HepG2 (cell line): ENCODE data around the gene FBXW8. TPM values are rescaled to one million over a fixed set of nuclear protein-coding genes. Genes with fewer than 3 reads are reported as not detected.

Experiments
- ATAC-seq: fragments of 200-7000 bp; cut with Tn5 transposase; 3 replicates; pipeline ENCODE4 v1.9.1; 2020; ENCODE audit warnings: mild to moderate bottlenecking, moderate library complexity
- BruUV-seq: library from RNA; stranded (reverse); fragments of 400-500 nt; replicated peaks from 2 replicates; lab custom pipeline; 2021; lab: Mats Ljungman, UMichigan
- CTCF ChIA-PET: fragments of 300-600 bp; formaldehyde crosslinking; extraction: SDS; loops from one replicate; lab custom pipeline; 2021; ENCODE audit warnings: low total read pairs, inconsistent platforms, low intra/inter-chr PET ratio; lab: Yijun Ruan, JAX
- POLR2A ChIA-PET: fragments of 350-600 bp; sonication (Branson Sonifier 250); formaldehyde crosslinking; loops from one replicate; lab custom pipeline; 2020; ENCODE audit warnings: antibody characterized with exemption, inconsistent platforms; lab: Yijun Ruan, JAX
- DNase-seq: peaks from one replicate; pipeline ENCODE4 v3.0.0-alpha.2; 2015; ENCODE audit warnings: low spot score
- FAIRE-seq: peaks from 3 replicates; lab custom pipeline; 2011; peaks lifted over from hg19 to GRCh38; lab: Jason Lieb, UNC
- H2AFZ ChIP-seq: one replicate; pipeline ENCODE4 v1.6.1; 2011; ENCODE audit warnings: low read length, inconsistent platforms
- H3K27ac ChIP-seq: fragments of 300-600 bp; 3 replicates; pipeline ENCODE4 v1.8.0; 2011; ENCODE audit warnings: mixed run types, mild to moderate bottlenecking, mixed read lengths, low read length, inconsistent platforms; ENCODE audit not compliant: insufficient read depth; ENCODE audit errors: extremely low read length
- H3K27me3 ChIP-seq, 2 experiments: fragments of 200-600 bp in 1 of 2; 2 replicates in 1 of 2; 3 replicates in 1 of 2; pipeline versions ENCODE4 v1.6.0 to v1.8.0; 2011; ENCODE audit warnings: low read length in 2 of 2, mild to moderate bottlenecking in 2 of 2, moderate library complexity in 2 of 2, inconsistent platforms in 1 of 2; ENCODE audit not compliant: insufficient read depth in 2 of 2, control insufficient read depth in 1 of 2
- H3K36me3 ChIP-seq, 2 experiments: fragments of 200-600 bp in 1 of 2; replicated peaks in 1 of 2; 2 replicates in 1 of 2; 3 replicates in 1 of 2; pipeline versions ENCODE4 v1.5.1 to v1.8.0; 2011; ENCODE audit warnings: low read length in 2 of 2, inconsistent platforms in 1 of 2; ENCODE audit not compliant: insufficient read depth in 2 of 2, control insufficient read depth in 1 of 2
- H3K4me1 ChIP-seq: 2 replicates; pipeline ENCODE4 v1.5.1; 2012; ENCODE audit warnings: low read length, inconsistent platforms; ENCODE audit not compliant: insufficient read depth
- H3K4me2 ChIP-seq: 2 replicates; pipeline ENCODE4 v1.6.0; 2011; ENCODE audit warnings: low read depth, low read length, inconsistent platforms
- H3K4me3 ChIP-seq, 3 experiments: fragments of 200-600 bp in 1 of 3; sonication (generic), shearing (Covaris generic) in 1 of 3; replicated peaks in 1 of 3; 2 replicates each; pipeline ENCODE4 v1.5.1; 2011 to 2016; ENCODE audit warnings: low read length in 3 of 3, inconsistent platforms in 2 of 3, low read depth in 2 of 3, mild to moderate bottlenecking in 2 of 3, control low read depth in 1 of 3, mixed read lengths in 1 of 3; ENCODE audit not compliant: insufficient read depth in 1 of 3
- H3K79me2 ChIP-seq: one replicate; pipeline ENCODE4 v1.6.1; 2011; ENCODE audit warnings: low read length, inconsistent platforms; ENCODE audit not compliant: insufficient read depth
- H3K9ac ChIP-seq: 2 replicates; pipeline ENCODE4 v1.6.0; 2011; ENCODE audit warnings: mild to moderate bottlenecking, low read depth, low read length, inconsistent platforms; ENCODE audit not compliant: insufficient read depth
- H3K9me3 ChIP-seq: 2 replicates; pipeline ENCODE4 v1.5.1; 2012; ENCODE audit warnings: mild to moderate bottlenecking, low read length
- H4K20me1 ChIP-seq: 2 replicates; pipeline ENCODE4 v1.6.0; 2011; ENCODE audit warnings: inconsistent platforms, mild to moderate bottlenecking, low read length, moderate library complexity; ENCODE audit not compliant: insufficient read depth
- AKAP8 ChIP-seq: sonication (generic); formaldehyde crosslinking; IDR thresholded peaks from 2 replicates; pipeline ENCODE4 v1.5.1; 2020; ENCODE audit warnings: mild to moderate bottlenecking, missing genetic modification reagents
- ERF ChIP-seq: IDR thresholded peaks from 2 replicates; pipeline ENCODE4 v1.6.1; 2018; ENCODE audit warnings: missing biosample characterization, missing genetic modification reagents
- HNF4G ChIP-seq, 2 experiments: sonication (generic) in 1 of 2; formaldehyde crosslinking in 1 of 2; IDR thresholded peaks; 2 replicates each; pipeline versions ENCODE4 v1.4.0 to v1.6.1; 2011 to 2020; ENCODE audit warnings: borderline replicate concordance in 2 of 2, low read depth in 2 of 2, mild to moderate bottlenecking in 2 of 2, low read length in 1 of 2, missing genetic modification reagents in 1 of 2, moderate library complexity in 1 of 2
- MAFF ChIP-seq: IDR thresholded peaks from 2 replicates; pipeline ENCODE4 v1.6.1; 2011; ENCODE audit warnings: low read depth, low read length, improper control_type of control experiment
- MTA1 ChIP-seq: sonication (generic); formaldehyde crosslinking; IDR thresholded peaks from 2 replicates; pipeline ENCODE4 v1.4.0; 2020; ENCODE audit warnings: missing genetic modification reagents, mild to moderate bottlenecking, borderline replicate concordance
- NPAS2 ChIP-seq: sonication (generic); formaldehyde crosslinking; IDR thresholded peaks from 2 replicates; pipeline ENCODE4 v1.8.0; 2022; ENCODE audit warnings: mild to moderate bottlenecking, missing genetic modification reagents, borderline replicate concordance
- PHF8 ChIP-seq: sonication (generic); formaldehyde crosslinking; IDR thresholded peaks from 2 replicates; pipeline ENCODE4 v1.5.0; 2020; ENCODE audit warnings: missing genetic modification reagents
- RXRB ChIP-seq: IDR thresholded peaks from 2 replicates; pipeline ENCODE4 v1.6.1; 2016; ENCODE audit warnings: borderline replicate concordance, missing genetic modification reagents, missing compliant biosample characterization
- TARDBP ChIP-seq: sonication (generic); formaldehyde crosslinking; IDR thresholded peaks from 2 replicates; pipeline ENCODE4 v1.8.0; 2022; ENCODE audit warnings: mild to moderate bottlenecking, missing genetic modification reagents
- ZNF263 ChIP-seq: sonication (generic); formaldehyde crosslinking; IDR thresholded peaks from 2 replicates; pipeline ENCODE4 v1.4.0; 2020; ENCODE audit warnings: missing genetic modification reagents
- ZNF296 ChIP-seq: sonication (generic); formaldehyde crosslinking; conservative IDR thresholded peaks from 2 replicates; pipeline ENCODE4 v1.5.0; 2020; ENCODE audit warnings: mild to moderate bottlenecking, missing genetic modification reagents
- ZNF441 ChIP-seq: sonication (generic); formaldehyde crosslinking; IDR thresholded peaks from 2 replicates; pipeline ENCODE4 v1.7.0; 2021; ENCODE audit warnings: missing genetic modification reagents, borderline replicate concordance
- ZNF775 ChIP-seq: sonication (generic); formaldehyde crosslinking; IDR thresholded peaks from 2 replicates; pipeline ENCODE4 v1.4.0; 2020; ENCODE audit warnings: missing genetic modification reagents, mild to moderate bottlenecking, moderate library complexity, borderline replicate concordance
- WGBS: methylation state at CpG from one replicate; pipeline ENCODE4 v1.1.6; 2017; ENCODE audit warnings: low lambda C conversion rate; 5-methylcytosine and 5-hydroxymethylcytosine counted together
- in situ Hi-C: cut with HindIII; loops from 2 replicates; pipeline ENCODE4 v1.10.0; 2017; ENCODE audit warnings: low pct_unique_long_range_greater_than_20kb; ENCODE audit not compliant: extremely low pct_ligation_motif_present
- intact Hi-C: fragments of 100-400 bp; cut with micrococcal nuclease; formaldehyde crosslinking; loops from one replicate; pipeline ENCODE4 v1.10.0; 2022; ENCODE audit not compliant: unreplicated experiment
- polyA plus RNA-seq, 8 experiments: library from polyadenylated mRNA; depleted of rRNA in 3 of 8; stranded (reverse) in 7 of 8; unstranded in 1 of 8; fragments of >200 nt; fragmentation: Illumina TruSeq in 4 of 8; extraction: Trizol in 4 of 8; gene quantifications; 2 replicates each; pipeline versions ENCODE4 v1.2.1 to v1.2.3, GENCODE V29; 2011 to 2016; ENCODE audit warnings: low read depth in 4 of 8, missing spikeins in 1 of 8, mixed read lengths in 1 of 8; ENCODE audit not compliant: insufficient read depth in 1 of 8
- total RNA-seq, 5 experiments: library from RNA; depleted of rRNA; stranded (reverse); fragments of >200 nt; fragmentation: Illumina TruSeq; extraction: Trizol; gene quantifications; 2 replicates each; pipeline ENCODE4 v1.2.3, GENCODE V29; 2016; ENCODE audit warnings: low read depth in 1 of 5
- TF ChIP-seq, protein P1 (sequence below): sonication (generic); formaldehyde crosslinking; IDR thresholded peaks from 2 replicates; pipeline ENCODE4 v1.4.0; 2020; ENCODE audit warnings: mild to moderate bottlenecking, low read depth, missing genetic modification reagents
- TF ChIP-seq, protein P2 (sequence below): sonication (generic); formaldehyde crosslinking; IDR thresholded peaks from 2 replicates; pipeline ENCODE4 v1.5.0; 2020; ENCODE audit warnings: mild to moderate bottlenecking, missing genetic modification reagents

The FBXW8 gene
- total and polyA plus RNA-seq, 2 of the 13 experiments (the other 11 are each of a cell fraction or from before 2014, with no cell fraction given): 5.1 to 5.9 TPM

DNA sequence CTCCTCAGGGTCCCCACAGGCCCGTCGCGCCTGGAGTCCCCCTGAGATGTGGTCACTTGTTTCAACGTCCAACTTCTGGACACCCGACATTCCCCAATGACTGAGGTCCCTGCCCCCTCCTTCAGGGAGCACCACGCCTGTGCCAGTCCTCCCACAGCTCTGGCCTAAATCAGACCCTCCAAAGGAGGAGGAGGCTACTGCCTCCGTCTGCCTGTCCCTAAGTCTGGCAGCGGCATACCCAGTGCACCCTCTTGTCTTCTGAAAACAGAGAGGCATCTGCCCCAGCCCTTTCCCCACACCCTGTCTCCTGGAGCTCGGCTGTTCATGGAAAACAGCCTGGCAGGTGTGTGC lies 142.3 kb downstream of the FBXW8 start:
- DNase-seq: no peak
- peaks cover 29% of the 10 kb centered on the region for H3K4me1 ChIP-seq
- ChIA-PET CTCF (no interaction called here), POLR2A (no interaction called here)
- H3K4me3 ChIP-seq: no peak overlapping the region
- H3K27ac ChIP-seq: no peak overlapping the region
- no peak for ATAC-seq
- no peak overlapping the region for H3K9ac ChIP-seq
- H3K9me3 ChIP-seq: no peaks in the 10 kb centered on the region
- H2AFZ ChIP-seq: no peak overlapping the region
- in situ Hi-C loops (no loop called here), intact Hi-C loops (no loop called here)
- no peaks in the 10 kb centered on the region for H3K27me3 ChIP-seq
- 92% methylated on average over 9 of the region's 9 CpGs for WGBS
- no peak overlapping the region for H3K4me2 ChIP-seq
- no TSS peak for BruUV-seq
- no peaks in the 10 kb centered on the region for H3K79me2 ChIP-seq
- H4K20me1 ChIP-seq: no peaks in the 10 kb centered on the region
- TF ChIP-seq HNF4G (IDR thresholded peaks at IDR 0.05; ENCODE audit: borderline replicate concordance, low read depth, low read length) (no peak), HNF4G (CRISPR knock-in tag; IDR thresholded peaks at IDR 0.05; ENCODE audit: borderline replicate concordance, low read depth) (no peak), TARDBP (no peak), ZNF263 (CRISPR knock-in tag) (peak; percentile 25; the same call in 1 of the 2 replicates), ERF (no peak)
- FAIRE-seq: no peak
- peaks cover 21 to 61% of the 10 kb centered on the region in 2 experiments for H3K36me3 ChIP-seq

- 97% methylated on average over 18 of the region's 18 CpGs for WGBS
- no peak overlapping the region for H3K4me3 ChIP-seq
- no peaks in the 10 kb centered on the region for H3K79me2 ChIP-seq
- no peak overlapping the region for H2AFZ ChIP-seq
- H3K9me3 ChIP-seq: no peaks in the 10 kb centered on the region
- DNase-seq: no peak
- H3K27ac ChIP-seq: no peak overlapping the region
- no peak for ATAC-seq
- no peak for FAIRE-seq
- ChIA-PET CTCF (no interaction called here), POLR2A (no interaction called here)
- BruUV-seq: no TSS peak
- no peaks in the 10 kb centered on the region for H3K27me3 ChIP-seq
- H3K9ac ChIP-seq: no peak overlapping the region
- H4K20me1 ChIP-seq: no peaks in the 10 kb centered on the region
- intact Hi-C loops: no loop called here
- peaks cover 19 to 61% of the 10 kb centered on the region in 2 experiments for H3K36me3 ChIP-seq
- in situ Hi-C loops: no loop called here
- H3K4me1 ChIP-seq: peaks cover 29% of the 10 kb centered on the region
- no peak overlapping the region for H3K4me2 ChIP-seq
- TF ChIP-seq, protein P1, sequence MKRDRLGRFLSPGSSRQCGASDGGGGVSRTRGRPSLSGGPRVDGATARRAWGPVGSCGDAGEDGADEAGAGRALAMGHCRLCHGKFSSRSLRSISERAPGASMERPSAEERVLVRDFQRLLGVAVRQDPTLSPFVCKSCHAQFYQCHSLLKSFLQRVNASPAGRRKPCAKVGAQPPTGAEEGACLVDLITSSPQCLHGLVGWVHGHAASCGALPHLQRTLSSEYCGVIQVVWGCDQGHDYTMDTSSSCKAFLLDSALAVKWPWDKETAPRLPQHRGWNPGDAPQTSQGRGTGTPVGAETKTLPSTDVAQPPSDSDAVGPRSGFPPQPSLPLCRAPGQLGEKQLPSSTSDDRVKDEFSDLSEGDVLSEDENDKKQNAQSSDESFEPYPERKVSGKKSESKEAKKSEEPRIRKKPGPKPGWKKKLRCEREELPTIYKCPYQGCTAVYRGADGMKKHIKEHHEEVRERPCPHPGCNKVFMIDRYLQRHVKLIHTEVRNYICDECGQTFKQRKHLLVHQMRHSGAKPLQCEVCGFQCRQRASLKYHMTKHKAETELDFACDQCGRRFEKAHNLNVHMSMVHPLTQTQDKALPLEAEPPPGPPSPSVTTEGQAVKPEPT (CRISPR knock-in tag): no peak
- TF ChIP-seq ZNF775 (CRISPR knock-in tag): no peak
- no peak for TF ChIP-seq PHF8 (CRISPR knock-in tag)
- TF ChIP-seq RXRB: no peak
- TF ChIP-seq ZNF441 (CRISPR knock-in tag): no peak
- no peak for TF ChIP-seq AKAP8 (CRISPR knock-in tag)
- TF ChIP-seq ZNF296 (CRISPR knock-in tag): no peak
- no peak for TF ChIP-seq MAFF
- TF ChIP-seq NPAS2: no peak
- no peak for TF ChIP-seq MTA1 (CRISPR knock-in tag)
- TF ChIP-seq, protein P2, sequence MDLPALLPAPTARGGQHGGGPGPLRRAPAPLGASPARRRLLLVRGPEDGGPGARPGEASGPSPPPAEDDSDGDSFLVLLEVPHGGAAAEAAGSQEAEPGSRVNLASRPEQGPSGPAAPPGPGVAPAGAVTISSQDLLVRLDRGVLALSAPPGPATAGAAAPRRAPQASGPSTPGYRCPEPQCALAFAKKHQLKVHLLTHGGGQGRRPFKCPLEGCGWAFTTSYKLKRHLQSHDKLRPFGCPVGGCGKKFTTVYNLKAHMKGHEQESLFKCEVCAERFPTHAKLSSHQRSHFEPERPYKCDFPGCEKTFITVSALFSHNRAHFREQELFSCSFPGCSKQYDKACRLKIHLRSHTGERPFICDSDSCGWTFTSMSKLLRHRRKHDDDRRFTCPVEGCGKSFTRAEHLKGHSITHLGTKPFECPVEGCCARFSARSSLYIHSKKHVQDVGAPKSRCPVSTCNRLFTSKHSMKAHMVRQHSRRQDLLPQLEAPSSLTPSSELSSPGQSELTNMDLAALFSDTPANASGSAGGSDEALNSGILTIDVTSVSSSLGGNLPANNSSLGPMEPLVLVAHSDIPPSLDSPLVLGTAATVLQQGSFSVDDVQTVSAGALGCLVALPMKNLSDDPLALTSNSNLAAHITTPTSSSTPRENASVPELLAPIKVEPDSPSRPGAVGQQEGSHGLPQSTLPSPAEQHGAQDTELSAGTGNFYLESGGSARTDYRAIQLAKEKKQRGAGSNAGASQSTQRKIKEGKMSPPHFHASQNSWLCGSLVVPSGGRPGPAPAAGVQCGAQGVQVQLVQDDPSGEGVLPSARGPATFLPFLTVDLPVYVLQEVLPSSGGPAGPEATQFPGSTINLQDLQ (CRISPR knock-in tag): no peak
These were observed 142.9 kb downstream of the FBXW8 start for GRCh38 chr12:117053597-117054201.
